Activated CD8-positive, alpha-beta T cell treated with anti-CD3 and anti-CD28 coated beads, Interleukin-2, amount 10 ng/mL, durations not matched to agents 7 days and 5 days (primary cell): ENCODE results near the gene PLEKHM1. TPM values are rescaled to one million over a fixed set of nuclear protein-coding genes. Genes with fewer than 3 reads are reported as not detected.
"Not testable (repeated sequence)": the region's sequence is repeated elsewhere in the genome, so short reads cannot be mapped to it uniquely, and the experiment has no call there.

Source experiments
- ATAC-seq: fragments of 150-1000 bp; cut with Tn5 transposase; one replicate; pipeline ENCODE4 v1.10.0; 2021; ENCODE audit warnings: moderate library complexity
- CTCF ChIA-PET: fragments of 350-600 bp; sonication (Branson Sonifier 250); formaldehyde crosslinking; loops from one replicate; lab custom pipeline; 2021; ENCODE audit warnings: antibody characterized with exemption; lab: Charles Lee
- POLR2A ChIA-PET: fragments of 350-600 bp; sonication (Branson Sonifier 250); formaldehyde crosslinking; loops from one replicate; lab custom pipeline; 2021; ENCODE audit warnings: antibody characterized with exemption; lab: Charles Lee
- DNase-seq: peaks from one replicate; pipeline ENCODE4 v3.0.0-alpha.2; 2020
- H3K27ac Mint-ChIP-seq: one replicate; pipeline ENCODE4 v1.8.0; 2021; ENCODE audit warnings: mild to moderate bottlenecking, mixed read lengths
- H3K27me3 Mint-ChIP-seq: one replicate; pipeline ENCODE4 v1.8.0; 2021; ENCODE audit warnings: low read depth, mixed read lengths
- H3K36me3 Mint-ChIP-seq: one replicate; pipeline ENCODE4 v1.8.0; 2021; ENCODE audit warnings: low read depth, mixed read lengths
- H3K4me1 Mint-ChIP-seq: one replicate; pipeline ENCODE4 v1.8.0; 2021; ENCODE audit warnings: low read depth, mixed read lengths
- H3K4me3 Mint-ChIP-seq: one replicate; pipeline ENCODE4 v1.8.0; 2021; ENCODE audit warnings: mild to moderate bottlenecking, mixed read lengths
- H3K9me3 Mint-ChIP-seq: one replicate; pipeline ENCODE4 v1.8.0; 2022; ENCODE audit warnings: mixed read lengths; ENCODE audit not compliant: insufficient read depth
- total RNA-seq, 2 experiments: library from RNA; stranded (reverse); gene quantifications; one replicate each; pipeline ENCODE4 v1.2.3, GENCODE V29; 2021

Gene PLEKHM1
- total RNA-seq, 2 experiments from 2014 or later = 50.5 to 52.7 TPM

GRCh38 chr17:45490198-45490597, 323 bp downstream of the PLEKHM1 start:
- H3K27me3 Mint-ChIP-seq, H3K36me3 Mint-ChIP-seq, CTCF ChIA-PET, H3K9me3 Mint-ChIP-seq: not testable (repeated sequence)
- DNase-seq (peak; percentile 27), ATAC-seq (peak; percentile 18)
- H3K27ac Mint-ChIP-seq = peak overlapping the region; percentile 94
- peak overlapping the region; percentile 87 for H3K4me3 Mint-ChIP-seq
- peaks cover 23% of the 10 kb centered on the region for H3K4me1 Mint-ChIP-seq
- POLR2A ChIA-PET = interaction anchor here (1.0 kb wide), 1 partner anchor 95 kb away, joined by 3 read pairs; no protein-coding TSS in a partner anchor

DNA sequence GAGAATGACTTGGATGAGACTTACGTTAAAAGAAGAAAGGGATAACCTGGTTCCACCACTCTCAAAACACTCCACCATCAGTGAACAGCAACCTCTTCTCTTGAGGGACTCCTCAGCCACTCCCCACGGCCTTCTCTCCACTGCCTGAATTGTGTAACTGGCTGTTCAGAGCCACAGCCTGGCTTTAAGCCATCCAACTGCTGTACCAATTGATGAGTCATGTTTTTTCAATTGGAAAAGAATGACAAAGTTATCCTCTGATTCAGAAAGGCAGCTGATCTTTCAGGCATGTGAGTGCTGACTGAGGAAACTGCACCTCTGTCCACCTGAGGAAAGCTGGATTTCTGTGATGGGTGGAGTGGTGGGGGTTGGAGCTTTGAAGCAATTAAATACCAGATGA, 2.8 kb downstream of the PLEKHM1 start:
- H3K9me3 Mint-ChIP-seq, H3K27me3 Mint-ChIP-seq, H3K36me3 Mint-ChIP-seq, H3K4me3 Mint-ChIP-seq, CTCF ChIA-PET, DNase-seq, ATAC-seq, POLR2A ChIA-PET: not testable (repeated sequence)
- peaks cover 35% of the 10 kb centered on the region for H3K4me1 Mint-ChIP-seq
- H3K27ac Mint-ChIP-seq = peak overlapping the region; percentile 50

- POLR2A ChIA-PET, H3K36me3 Mint-ChIP-seq, DNase-seq, H3K27me3 Mint-ChIP-seq, H3K9me3 Mint-ChIP-seq, H3K4me3 Mint-ChIP-seq, ATAC-seq, CTCF ChIA-PET: not testable (repeated sequence)
- H3K27ac Mint-ChIP-seq = peak overlapping the region; percentile 49
- H3K4me1 Mint-ChIP-seq = peaks cover 21% of the 10 kb centered on the region
Measured at GRCh38 chr17:45483591-45484216, 6.8 kb downstream of the PLEKHM1 start.

- ATAC-seq, CTCF ChIA-PET, POLR2A ChIA-PET, H3K36me3 Mint-ChIP-seq, H3K9me3 Mint-ChIP-seq, H3K4me3 Mint-ChIP-seq, H3K27me3 Mint-ChIP-seq, DNase-seq: not testable (repeated sequence)
- peak overlapping the region; percentile 49 for H3K27ac Mint-ChIP-seq
- peaks cover 20% of the 10 kb centered on the region for H3K4me1 Mint-ChIP-seq
Measured at GRCh38 chr17:45483177-45483576, 7.3 kb downstream of the PLEKHM1 start.

DNA sequence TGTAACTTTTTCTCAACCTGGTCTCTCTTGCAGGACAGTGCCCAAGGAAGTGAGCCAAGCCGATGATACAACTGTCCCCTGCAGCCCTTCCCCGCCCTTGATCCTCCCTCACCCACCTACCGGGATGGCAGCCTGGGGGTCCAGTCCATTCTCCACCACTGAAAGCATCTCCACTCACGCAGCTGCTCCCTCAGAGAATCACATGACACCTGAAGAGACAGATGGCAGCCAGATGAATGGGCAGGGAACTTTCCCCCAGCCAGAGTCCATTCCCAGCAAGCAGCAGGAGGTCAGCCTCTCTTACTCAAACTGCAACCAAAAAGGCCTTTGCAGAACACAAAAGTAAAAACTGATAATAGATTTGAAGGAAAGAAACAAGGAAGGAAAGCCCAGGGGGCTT, 8.2 kb downstream of the PLEKHM1 start:
- H3K36me3 Mint-ChIP-seq, H3K9me3 Mint-ChIP-seq, H3K4me3 Mint-ChIP-seq, DNase-seq, POLR2A ChIA-PET, H3K27ac Mint-ChIP-seq, CTCF ChIA-PET, ATAC-seq, H3K27me3 Mint-ChIP-seq: not testable (repeated sequence)
- peaks cover 14% of the 10 kb centered on the region for H3K4me1 Mint-ChIP-seq

DNA sequence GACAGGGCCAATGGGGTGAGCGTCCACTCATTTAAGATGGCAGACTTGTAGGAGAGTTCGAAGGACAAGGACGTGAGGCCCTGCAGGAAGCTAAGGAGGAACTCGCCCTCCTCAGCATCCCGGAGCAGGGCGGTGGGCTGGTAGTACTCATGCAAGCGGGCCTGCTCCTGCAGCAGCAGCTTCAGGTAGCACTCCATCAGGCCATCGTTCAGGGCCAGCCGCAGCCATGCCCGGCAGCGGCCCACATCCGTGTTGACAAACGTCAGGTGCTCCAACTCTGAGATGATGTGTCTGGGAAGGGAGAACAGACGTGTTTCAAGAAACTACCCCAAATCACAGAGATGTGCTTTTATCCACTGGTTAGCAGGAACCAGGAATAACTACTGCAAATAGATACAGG, 15.1 kb downstream of the PLEKHM1 start:
- H3K4me1 Mint-ChIP-seq, DNase-seq, H3K27ac Mint-ChIP-seq, H3K9me3 Mint-ChIP-seq, H3K27me3 Mint-ChIP-seq, ATAC-seq, CTCF ChIA-PET, H3K4me3 Mint-ChIP-seq, POLR2A ChIA-PET: not testable (repeated sequence)
- H3K36me3 Mint-ChIP-seq = peaks cover 25% of the 10 kb centered on the region

DNA sequence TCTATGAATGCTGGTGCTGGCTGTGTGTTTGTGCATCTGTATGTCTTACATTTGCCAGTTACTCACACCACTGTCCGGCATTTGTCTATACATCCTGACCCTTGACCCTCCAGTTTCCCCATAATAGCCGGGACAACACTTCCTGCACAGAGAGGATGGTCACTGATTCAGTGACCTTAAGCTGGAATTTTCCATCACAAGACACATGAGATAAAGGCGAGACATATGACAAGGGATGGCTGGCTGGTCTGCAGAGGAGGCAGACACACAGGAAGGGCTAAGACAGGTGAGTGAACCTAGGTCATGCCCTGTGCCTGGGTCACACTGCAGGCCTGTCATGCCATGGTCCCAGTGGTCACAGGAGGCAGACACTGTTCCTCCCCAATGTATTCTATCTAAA, 18.3 kb downstream of the PLEKHM1 start:
- ATAC-seq, POLR2A ChIA-PET, H3K4me1 Mint-ChIP-seq, H3K9me3 Mint-ChIP-seq, H3K4me3 Mint-ChIP-seq, H3K27me3 Mint-ChIP-seq, DNase-seq, CTCF ChIA-PET, H3K27ac Mint-ChIP-seq: not testable (repeated sequence)
- H3K36me3 Mint-ChIP-seq = peaks cover 28% of the 10 kb centered on the region

- H3K27me3 Mint-ChIP-seq, H3K4me3 Mint-ChIP-seq, H3K4me1 Mint-ChIP-seq, H3K27ac Mint-ChIP-seq, CTCF ChIA-PET, H3K9me3 Mint-ChIP-seq, ATAC-seq, POLR2A ChIA-PET, DNase-seq: not testable (repeated sequence)
- H3K36me3 Mint-ChIP-seq = peaks cover 25% of the 10 kb centered on the region
Measured at GRCh38 chr17:45469204-45469563, 21.3 kb downstream of the PLEKHM1 start.

- POLR2A ChIA-PET, H3K27me3 Mint-ChIP-seq, DNase-seq, H3K27ac Mint-ChIP-seq, H3K4me3 Mint-ChIP-seq, CTCF ChIA-PET, H3K9me3 Mint-ChIP-seq, H3K4me1 Mint-ChIP-seq, ATAC-seq: not testable (repeated sequence)
- H3K36me3 Mint-ChIP-seq = peaks cover 25% of the 10 kb centered on the region
Measured at GRCh38 chr17:45468293-45469203, 22.0 kb downstream of the PLEKHM1 start.

- ATAC-seq = peak; percentile 96
- POLR2A ChIA-PET, H3K4me3 Mint-ChIP-seq, H3K9me3 Mint-ChIP-seq, H3K27me3 Mint-ChIP-seq, CTCF ChIA-PET: not testable (repeated sequence)
- Mint-ChIP-seq H3K36me3 (peaks cover 21% of the 10 kb centered on the region), H3K27ac (peak overlapping the region; percentile 85), H3K4me1 (peaks cover 18% of the 10 kb centered on the region)
- peak; percentile 66 for DNase-seq
Measured at GRCh38 chr17:45461524-45462327, 28.8 kb downstream of the PLEKHM1 start.

DNA sequence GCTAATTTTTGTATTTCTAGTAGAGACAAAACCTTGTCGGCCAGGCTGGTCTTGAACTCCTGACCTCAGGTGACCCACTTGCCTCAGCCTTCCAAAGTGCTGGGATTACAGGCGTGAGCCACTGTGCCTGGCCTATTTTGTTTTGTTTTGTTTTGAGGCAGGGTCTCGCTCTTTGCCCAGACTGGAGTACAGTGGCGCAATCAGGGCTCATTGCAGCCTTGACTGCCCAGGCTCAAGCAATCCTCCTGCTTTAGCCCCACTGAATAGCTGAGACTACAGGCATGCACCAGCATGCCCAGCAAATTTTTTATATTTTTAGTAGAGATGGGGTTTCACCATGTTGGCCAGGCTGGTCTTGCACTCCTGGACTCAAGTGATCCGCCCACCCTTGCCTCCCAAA, 30.1 kb downstream of the PLEKHM1 start:
- peaks cover 28% of the 10 kb centered on the region for H3K36me3 Mint-ChIP-seq
- H3K27ac Mint-ChIP-seq, CTCF ChIA-PET, H3K9me3 Mint-ChIP-seq, ATAC-seq, DNase-seq, H3K4me3 Mint-ChIP-seq, H3K27me3 Mint-ChIP-seq: not testable (repeated sequence)
- POLR2A ChIA-PET = interaction anchor here (0.6 kb wide), 1 partner anchor 35 kb away, joined by 3 read pairs; no protein-coding TSS in a partner anchor
- peaks cover 18% of the 10 kb centered on the region for H3K4me1 Mint-ChIP-seq
